K562 (cell line): ENCODE data around the gene DNMT1. TPM values are rescaled to one million over a fixed set of nuclear protein-coding genes. Genes with fewer than 3 reads are reported as not detected.

Experiments
- ATAC-seq: fragments of 200-7000 bp; cut with Tn5 transposase; 3 replicates; pipeline ENCODE4 v1.9.1; 2020; ENCODE audit warnings: moderate library complexity
- BruUV-seq: library from RNA; stranded (reverse); fragments of 400-500 nt; replicated peaks from 2 replicates; lab custom pipeline; 2021; lab: Mats Ljungman, UMichigan
- CTCF ChIA-PET: fragments of 300-600 bp; formaldehyde crosslinking; extraction: SDS; loops from one replicate; lab custom pipeline; 2021; ENCODE audit warnings: low intra/inter-chr PET ratio; lab: Yijun Ruan, JAX
- POLR2A ChIA-PET: fragments of 300-600, 350-650 bp; sonication (Branson Sonifier 250); formaldehyde crosslinking; extraction: SDS; loops from one replicate; lab custom pipeline; 2021; ENCODE audit warnings: antibody characterized with exemption, inconsistent platforms; lab: Yijun Ruan, JAX
- DNase-seq, 4 experiments: peaks; one replicate each; pipeline versions ENCODE4 v3.0.0 to v3.0.0-alpha.2; 2011 to 2018; ENCODE audit warnings: low spot score in 3 of 4, mixed read lengths in 3 of 4; ENCODE audit errors: extremely low read depth in 1 of 4
- FAIRE-seq: peaks from 2 replicates; lab custom pipeline; 2011; peaks lifted over from hg19 to GRCh38; lab: Jason Lieb, UNC
- H2AFZ ChIP-seq: 2 replicates; pipeline ENCODE4 v1.6.0; 2011; ENCODE audit warnings: low read depth, low read length, control low read depth, inconsistent platforms
- H3K27ac ChIP-seq: fragments of 200-600 bp; 3 replicates; pipeline ENCODE4 v1.8.0; 2011; ENCODE audit warnings: low read depth, mild to moderate bottlenecking, control low read depth, inconsistent platforms, low read length, moderate library complexity, mixed read lengths; ENCODE audit errors: extremely low read depth
- H3K27me3 ChIP-seq, 2 experiments: fragments of 300-600 bp in 1 of 2; 2 replicates in 1 of 2; 3 replicates in 1 of 2; pipeline versions ENCODE4 v1.6.0 to v1.8.0; 2011; ENCODE audit warnings: inconsistent platforms in 2 of 2, low read length in 2 of 2, mild to moderate bottlenecking in 1 of 2, mixed read lengths in 1 of 2, moderate library complexity in 1 of 2; ENCODE audit not compliant: control insufficient read depth in 2 of 2, insufficient read depth in 2 of 2
- H3K36me3 ChIP-seq: fragments of 300-600 bp; 3 replicates; pipeline ENCODE4 v1.8.0; 2011; ENCODE audit warnings: mild to moderate bottlenecking, low read length, inconsistent platforms; ENCODE audit not compliant: control insufficient read depth, insufficient read depth
- H3K4me1 ChIP-seq, 2 experiments: fragments of 200-600 bp in 1 of 2; replicated peaks in 1 of 2; 2 replicates in 1 of 2; 3 replicates in 1 of 2; pipeline versions ENCODE4 v1.5.1 to v1.8.0; 2011; ENCODE audit warnings: inconsistent platforms in 2 of 2, low read length in 2 of 2, mild to moderate bottlenecking in 1 of 2, mixed read lengths in 1 of 2, moderate library complexity in 1 of 2; ENCODE audit not compliant: control insufficient read depth in 2 of 2, insufficient read depth in 2 of 2
- H3K4me2 ChIP-seq: 2 replicates; pipeline ENCODE4 v1.6.1; 2011; ENCODE audit warnings: low read length, control low read depth, inconsistent platforms, mixed read lengths; ENCODE audit not compliant: insufficient read depth
- H3K4me3 ChIP-seq: fragments of 200-600 bp; sonication (generic), shearing (Covaris generic); 2 replicates; pipeline ENCODE4 v1.5.1; 2016; ENCODE audit warnings: control low read depth, inconsistent platforms
- H3K79me2 ChIP-seq: fragments of 200-600 bp; 3 replicates; pipeline ENCODE4 v1.8.0; 2011; ENCODE audit warnings: low read length, inconsistent platforms; ENCODE audit not compliant: control insufficient read depth, insufficient read depth
- H3K9ac ChIP-seq, 2 experiments: 2 replicates each; pipeline versions ENCODE4 v1.6.0 to v1.6.1; 2011; ENCODE audit warnings: low read depth in 2 of 2, low read length in 2 of 2, control low read depth in 1 of 2, inconsistent platforms in 1 of 2, mild to moderate bottlenecking in 1 of 2, mixed read lengths in 1 of 2; ENCODE audit not compliant: insufficient read depth in 1 of 2
- H3K9me1 ChIP-seq: one replicate; pipeline ENCODE4 v1.6.0; 2011; ENCODE audit warnings: inconsistent platforms, mild to moderate bottlenecking, low read length, moderate library complexity; ENCODE audit not compliant: control insufficient read depth, insufficient read depth
- H3K9me3 ChIP-seq: replicated peaks from 2 replicates; pipeline ENCODE4 v1.5.1; 2011; ENCODE audit warnings: low read depth, low read length, inconsistent platforms; ENCODE audit not compliant: control insufficient read depth, insufficient read depth
- H4K20me1 ChIP-seq: replicated peaks from 2 replicates; pipeline ENCODE4 v1.6.1; 2011; ENCODE audit warnings: low read length, inconsistent platforms, mixed read lengths; ENCODE audit not compliant: control insufficient read depth, insufficient read depth
- CHAMP1 ChIP-seq: fragments of 450-650 bp; IDR thresholded peaks from 2 replicates; pipeline ENCODE4 v1.6.1; 2016; ENCODE audit warnings: mild to moderate bottlenecking
- NFXL1 ChIP-seq: fragments of 450-650 bp; formaldehyde crosslinking; IDR thresholded peaks from 2 replicates; pipeline ENCODE4 v1.4.0; 2021; ENCODE audit warnings: mild to moderate bottlenecking
- NR2C1 ChIP-seq, 2 experiments: fragments of 450-650 bp; IDR thresholded peaks; 2 replicates each; pipeline ENCODE4 v1.6.1; 2017; ENCODE audit warnings: mild to moderate bottlenecking in 2 of 2, antibody characterized with exemption in 1 of 2, inconsistent platforms in 1 of 2, missing compliant biosample characterization in 1 of 2, missing genetic modification characterization in 1 of 2
- NR2C2 ChIP-seq, 2 experiments: fragments of 200-800 bp in 1 of 2; sonication (Bioruptor generic) in 1 of 2; sonication (generic) in 1 of 2; formaldehyde crosslinking in 1 of 2; IDR thresholded peaks; 2 replicates each; pipeline versions ENCODE4 v1.6.1 to v1.8.0; 2016 to 2022; ENCODE audit warnings: mild to moderate bottlenecking in 1 of 2, missing compliant biosample characterization in 1 of 2, missing genetic modification characterization in 1 of 2, missing genetic modification reagents in 1 of 2
- PKNOX1 ChIP-seq: fragments of 450-650 bp; IDR thresholded peaks from 2 replicates; pipeline ENCODE4 v1.6.1; 2016
- RHOXF2B ChIP-seq: fragments of 250-450 bp; sonication (Bioruptor Pico); conservative IDR thresholded peaks from 2 replicates; pipeline ENCODE4 v1.5.1; 2021
- SIX5 ChIP-seq, 2 experiments: IDR thresholded peaks; 2 replicates each; pipeline ENCODE4 v1.6.1; 2011; ENCODE audit warnings: low read length in 2 of 2, borderline replicate concordance in 1 of 2, low read depth in 1 of 2, mild to moderate bottlenecking in 1 of 2, moderate library complexity in 1 of 2; ENCODE audit not compliant: insufficient read depth in 1 of 2
- XRCC4 ChIP-seq: IDR thresholded peaks from one replicate; pipeline ENCODE4 v1.6.1; 2011; ENCODE audit not compliant: insufficient read depth, insufficient read length; ENCODE audit errors: extremely low read depth
- ZFP30 ChIP-seq: fragments of 250-450 bp; sonication (Bioruptor Pico); IDR thresholded peaks from 2 replicates; pipeline ENCODE4 v1.8.0; 2022; ENCODE audit warnings: moderate library complexity, mild to moderate bottlenecking, inconsistent platforms, borderline replicate concordance
- ZSCAN29 ChIP-seq: fragments of 450-650 bp; IDR thresholded peaks from 2 replicates; pipeline ENCODE4 v1.6.1; 2017
- WGBS: fragments of 100-300 bp; shearing (Covaris generic); methylation state at CpG from one replicate; pipeline ENCODE4 v1.1.6; 2016; ENCODE audit warnings: low coverage, mixed read lengths; ENCODE audit not compliant: insufficient coverage; ENCODE audit errors: missing lambda C conversion rate; 5-methylcytosine and 5-hydroxymethylcytosine counted together
- in situ Hi-C: fragments of 300-500 bp; cut with MboI; formaldehyde crosslinking; loops from 4 replicates; pipeline ENCODE4 v1.15.0; 2018; ENCODE audit warnings: inconsistent platforms, mixed read lengths
- intact Hi-C: fragments of 100-400 bp; cut with micrococcal nuclease; formaldehyde crosslinking; loops from 2 replicates; pipeline ENCODE4 v1.14.2; 2022
- polyA plus RNA-seq, 8 experiments: library from polyadenylated mRNA; depleted of rRNA in 4 of 8; stranded (reverse) in 5 of 8; unstranded in 3 of 8; fragments of >200 nt; fragmentation: Nextera tagmentation in 2 of 8; fragmentation: Illumina TruSeq in 1 of 8; extraction: Ambion mirVana in 2 of 8; extraction: Trizol in 1 of 8; gene quantifications; 2 replicates each; pipeline versions ENCODE4 v1.2.1 to v1.2.3, GENCODE V29; 2011 to 2014; ENCODE audit warnings: inconsistent platforms in 1 of 8, missing spikeins in 1 of 8
- total RNA-seq, 7 experiments: library from RNA; depleted of rRNA in 6 of 7; stranded (reverse); fragments of >200 nt in 6 of 7; fragmentation: Illumina TruSeq in 2 of 7; extraction: Trizol in 2 of 7; gene quantifications; 2 replicates each; pipeline versions ENCODE4 v1.2.1 to v1.2.3, GENCODE V29; 2011 to 2021; ENCODE audit warnings: low replicate concordance in 1 of 7

The DNMT1 gene
- total and polyA plus RNA-seq, 9 of the 15 experiments (the other 6 are each of a cell fraction or from before 2014, with no cell fraction given) = 80.1 to 271 (median 121) TPM

DNA sequence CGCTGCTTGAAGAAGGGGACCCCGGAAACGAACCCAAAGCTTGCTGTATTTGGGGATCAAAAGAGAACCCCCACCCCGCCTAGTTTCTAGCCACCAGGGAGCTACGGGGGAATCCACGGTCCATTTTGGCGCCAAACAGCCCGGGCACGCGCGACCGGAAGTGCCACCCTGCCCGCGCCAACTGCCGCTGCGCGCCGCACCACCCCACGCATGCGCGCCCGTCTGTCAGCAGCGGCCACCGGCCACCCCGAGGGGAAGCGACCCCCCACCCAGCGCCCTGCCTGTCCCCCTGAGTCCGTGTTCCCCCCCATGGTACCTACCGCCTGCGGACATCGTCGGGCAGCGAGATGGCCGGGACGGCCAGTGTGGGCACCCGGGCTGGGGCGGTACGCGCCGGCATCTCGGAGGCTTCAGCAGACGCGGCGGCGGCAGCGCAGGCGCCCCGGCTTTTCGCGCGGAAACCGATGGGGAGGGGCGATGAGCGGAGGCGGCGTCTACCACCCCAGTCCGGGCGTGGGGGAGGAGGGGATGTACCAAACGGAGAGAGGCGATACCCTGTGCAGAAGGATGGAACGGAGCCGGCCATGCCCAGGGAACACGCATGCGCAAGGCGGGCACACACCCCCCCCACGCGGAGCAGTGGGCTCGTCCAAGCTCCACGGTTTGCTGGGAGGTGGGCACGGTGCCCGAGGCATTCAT, at the start of gene DNMT1 (continued):
- TF ChIP-seq PKNOX1 (0 out of 2 replicates have a peak, but pooled peaks have one; percentile 28), NFXL1 (CRISPR knock-in tag) (no peak)

- no peak overlapping the region for H3K27ac ChIP-seq
- no peak for FAIRE-seq
Observed at GRCh38 chr19:10243606-10244005, 48.9 kb upstream of the DNMT1 start.

More at GRCh38 chr19:10243606-10244005, 48.9 kb upstream of the DNMT1 start:
- H3K27me3 ChIP-seq = no peaks in the 10 kb centered on the region
- 80% methylated on average over 7 of the region's 7 CpGs for WGBS
- H3K9me3 ChIP-seq = no peaks in the 10 kb centered on the region
- no peaks in the 10 kb centered on the region for H3K79me2 ChIP-seq
- CTCF ChIA-PET = no interaction called here
- H3K9me1 ChIP-seq = no peaks in the 10 kb centered on the region
- TF ChIP-seq NR2C2 (CRISPR knock-in tag; IDR thresholded peaks at IDR 0.05) (no peak), NR2C2 (tag; IDR thresholded peaks at IDR 0.05) (peak; percentile 15; the same call in 1 of the 2 replicates), NR2C1 (IDR thresholded peaks at IDR 0.05) (0 out of 2 replicates have a peak, but pooled peaks have one; percentile 50), NR2C1 (tag; IDR thresholded peaks at IDR 0.05) (peak; percentile 70), CHAMP1 (no peak), ZFP30 (CRISPR knock-in tag) (no peak), RHOXF2B (CRISPR knock-in tag) (no peak), SIX5 (IDR thresholded peaks at IDR 0.05; ENCODE audit: borderline replicate concordance in 1 of 2, insufficient read depth in 1 of 2, low read depth in 1 of 2, low read length in 2 of 2) (no peak), XRCC4 (no peak), ZSCAN29 (no peak)
- ATAC-seq (no peak), DNase-seq (peak in 1 of 4 experiments; percentile 2)
- BruUV-seq = no TSS peak
- no peaks in the 10 kb centered on the region for H3K36me3 ChIP-seq
- H3K4me1 ChIP-seq = peaks cover 0 to 4% of the 10 kb centered on the region in 2 experiments; a peak in 3 of 5 replicates
- H3K9ac ChIP-seq = peak overlapping the region in 1 of 2 experiments; percentile 6; a peak in 1 of 4 replicates
- H2AFZ ChIP-seq = no peak overlapping the region
- H4K20me1 ChIP-seq = no peaks in the 10 kb centered on the region
- no peak overlapping the region for H3K4me3 ChIP-seq
- intact Hi-C loops = no loop called here
- in situ Hi-C loops = loop anchor here (5.0 kb wide), 1 partner anchor 171 kb away; no protein-coding TSS in a partner anchor
- POLR2A ChIA-PET = no interaction called here
- no peak overlapping the region for H3K4me2 ChIP-seq
